ENCODE measurements around the gene CORO6.

Gene CORO6

DNA sequence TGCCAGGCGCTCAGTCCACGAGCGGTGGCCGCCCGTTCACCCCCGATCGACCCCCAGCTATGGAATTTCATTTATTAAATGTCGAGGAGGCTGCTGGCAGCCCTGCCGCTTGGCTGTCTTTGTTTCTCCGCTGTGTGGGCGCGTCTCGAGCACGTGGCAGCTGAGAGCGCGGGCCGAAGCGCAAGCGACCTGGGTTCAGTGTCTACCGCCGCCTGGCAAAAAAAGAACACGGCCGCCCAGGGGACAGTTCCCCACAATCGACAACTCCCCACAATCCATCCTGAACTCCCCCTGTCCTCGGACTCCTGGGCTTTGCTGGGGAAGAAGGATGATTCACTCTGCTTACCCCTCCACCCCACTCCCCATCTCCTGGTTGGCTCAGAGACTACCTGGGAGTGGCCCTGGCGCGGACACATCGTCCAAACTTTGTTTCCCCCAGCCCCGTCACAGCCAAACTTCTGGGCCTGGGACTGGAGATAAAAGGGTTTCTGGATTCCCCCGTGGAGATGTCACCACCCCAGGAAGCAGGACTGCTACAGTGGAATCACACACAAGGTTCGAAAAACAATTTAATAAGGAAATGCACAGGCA lies 31.5 kb downstream of the CORO6 start:
- no peak for DNase-seq (ENCODE audit: low read depth in 2 of 2)

DNA sequence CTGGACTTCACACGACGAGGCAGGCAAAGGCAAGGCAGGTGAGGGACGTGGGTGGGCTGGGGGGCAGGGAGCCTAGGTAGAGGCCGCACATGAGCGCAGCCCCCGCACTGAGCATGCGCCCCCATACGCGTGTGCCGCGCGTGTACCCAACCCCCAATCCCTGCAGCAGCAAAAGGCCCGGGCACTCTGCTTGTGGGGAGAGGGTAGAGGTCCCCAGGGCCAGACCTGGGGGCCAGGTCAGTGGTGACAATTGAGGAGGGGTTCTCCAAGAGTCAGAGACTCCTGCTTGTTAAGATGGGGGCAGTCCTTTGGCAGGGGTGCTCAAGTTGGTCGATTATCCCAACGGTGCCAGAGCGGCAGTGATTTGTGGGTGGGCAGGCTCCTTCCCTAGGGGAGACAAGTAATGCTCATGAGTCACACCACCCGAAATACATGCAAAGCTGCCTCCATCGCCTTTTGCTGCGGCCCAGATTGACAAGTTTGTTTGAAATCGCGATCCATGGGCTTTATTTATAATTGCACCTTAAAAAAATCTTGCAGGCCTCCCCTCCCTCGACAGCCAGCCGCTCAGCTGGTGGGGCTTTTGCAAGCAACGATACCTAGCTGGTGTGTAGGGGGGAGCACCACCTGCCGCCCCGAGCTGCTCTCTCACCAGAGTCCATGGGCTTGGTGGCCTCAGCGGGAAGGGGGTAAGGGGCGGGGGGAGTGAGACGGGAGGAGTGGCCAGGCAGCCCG lies 32.1 kb downstream of the CORO6 start:
- no peak for DNase-seq (ENCODE audit: low read depth in 2 of 2)

DNA sequence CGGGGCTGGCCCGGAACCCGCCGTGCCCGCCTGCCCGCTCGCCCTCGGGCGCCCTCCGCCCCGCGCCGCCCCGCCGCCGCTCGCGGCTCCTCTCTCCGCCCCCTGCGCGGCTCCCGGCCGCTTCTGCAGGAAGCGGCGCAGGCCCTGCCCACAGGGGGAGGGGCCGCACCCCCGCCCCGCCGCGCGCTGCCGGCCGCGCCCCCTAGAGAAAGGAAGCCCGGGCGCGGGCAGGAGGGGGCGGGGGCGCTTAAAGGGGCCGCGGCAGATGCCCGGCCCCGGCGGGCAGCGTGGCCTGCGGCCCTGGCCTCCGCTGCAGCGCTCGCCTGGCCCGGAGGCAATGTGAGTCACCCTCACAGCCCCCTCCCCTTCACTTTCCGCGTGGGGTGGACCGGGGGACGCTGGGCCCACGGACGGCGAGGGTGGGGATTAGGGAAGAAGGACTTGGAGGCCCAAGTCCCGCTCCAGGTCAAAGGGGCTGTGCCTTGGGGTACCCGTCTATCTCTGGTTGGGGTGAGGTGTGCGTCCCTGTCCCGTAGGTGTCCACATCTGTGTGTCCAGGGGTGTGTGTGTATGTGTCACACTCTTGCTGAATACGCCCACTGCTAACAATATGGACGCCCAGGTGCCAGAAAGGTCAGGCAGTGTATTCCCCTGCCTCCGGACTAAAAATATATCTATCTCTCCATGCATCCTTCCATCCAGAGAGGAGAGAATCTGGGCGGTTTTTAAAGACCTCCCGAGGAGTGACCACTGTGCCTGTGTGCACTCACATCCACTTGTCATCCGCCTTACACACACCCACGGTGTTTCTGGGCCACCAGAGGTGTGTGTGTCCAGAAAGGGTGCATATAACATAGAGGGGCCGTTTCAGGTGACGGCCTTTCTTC lies 32.9 kb downstream of the CORO6 start, which contains the start of gene GIT1:
GIT1 (minus strand) TSS at position 125 of the 887 bp plus-strand sequence. CDS start 270 bp downstream, outside the sequence.
- peak; percentile 69 to 75 for DNase-seq (ENCODE audit: low read depth in 2 of 2)

DNA sequence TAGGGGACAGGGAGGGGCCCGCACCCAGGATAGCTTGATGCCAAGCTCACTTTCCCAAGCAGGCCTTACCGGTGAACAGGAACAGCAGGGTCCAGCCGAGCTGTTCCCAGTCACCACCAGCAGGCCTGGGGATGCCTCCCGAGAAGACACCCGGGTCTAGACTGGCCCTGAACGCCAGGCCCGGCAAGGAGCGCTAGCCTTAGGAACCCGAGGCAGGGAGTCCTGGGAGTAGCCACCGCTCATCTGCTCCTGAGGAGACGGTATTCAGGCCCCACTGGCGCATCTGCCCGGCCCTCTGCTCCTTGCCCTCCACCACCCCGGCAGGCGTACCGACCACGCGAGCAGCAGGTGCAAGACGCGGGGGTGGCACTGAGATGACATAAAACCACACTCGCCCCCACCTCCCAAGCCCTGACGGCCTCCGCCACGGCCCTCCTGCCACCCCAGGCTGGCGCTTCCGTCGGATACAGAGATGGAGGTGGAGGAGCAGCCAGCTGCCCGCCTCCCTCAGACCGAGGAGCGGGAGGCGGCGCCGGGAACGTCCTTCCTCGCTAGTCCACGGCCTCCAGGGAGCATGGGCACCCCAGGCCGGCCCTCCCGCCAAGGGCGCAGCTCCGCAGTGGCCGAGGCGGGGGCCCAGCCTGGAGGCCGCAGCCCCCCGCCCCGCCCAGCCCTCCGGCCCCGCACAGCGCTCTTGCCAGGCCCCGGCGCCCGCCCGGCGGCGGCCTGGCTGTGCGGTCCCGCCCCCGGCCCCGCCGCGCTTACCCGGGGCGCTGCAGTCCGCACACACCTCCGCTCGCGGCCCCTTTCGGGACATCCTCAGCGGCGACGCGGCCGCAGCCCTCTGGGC lies 33.9 kb downstream of the CORO6 start:
- peak; percentile 61 to 65 for DNase-seq (ENCODE audit: low read depth in 2 of 2)

DNA sequence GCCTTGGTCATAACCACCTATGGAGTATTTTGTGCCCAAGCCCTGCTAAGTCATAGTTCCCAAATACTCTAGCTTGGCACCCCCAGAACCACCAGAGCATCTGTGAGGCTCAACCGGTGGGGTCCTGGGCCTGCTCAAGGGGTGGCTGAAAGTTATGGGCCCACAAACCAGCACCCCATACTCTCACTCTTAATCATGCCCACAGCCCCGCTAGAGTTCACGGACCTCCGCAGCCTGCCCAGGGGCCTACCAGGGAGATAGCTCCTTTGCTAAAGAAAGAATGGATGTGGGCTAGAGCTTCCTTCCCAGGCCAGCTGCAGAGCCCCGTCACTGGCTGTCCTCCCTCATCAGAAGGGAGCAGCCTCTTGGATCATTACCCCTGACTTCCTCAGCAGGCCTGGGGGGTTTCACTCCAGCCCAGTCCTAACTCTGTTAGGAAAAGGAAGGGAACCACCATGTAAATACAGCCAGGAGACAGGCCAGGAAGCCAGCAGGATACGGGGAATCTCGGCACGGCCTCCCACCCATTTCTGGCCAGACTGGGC lies 34.6 kb downstream of the CORO6 start:
- DNase-seq (ENCODE audit: low read depth in 2 of 2), result no peak

DNA sequence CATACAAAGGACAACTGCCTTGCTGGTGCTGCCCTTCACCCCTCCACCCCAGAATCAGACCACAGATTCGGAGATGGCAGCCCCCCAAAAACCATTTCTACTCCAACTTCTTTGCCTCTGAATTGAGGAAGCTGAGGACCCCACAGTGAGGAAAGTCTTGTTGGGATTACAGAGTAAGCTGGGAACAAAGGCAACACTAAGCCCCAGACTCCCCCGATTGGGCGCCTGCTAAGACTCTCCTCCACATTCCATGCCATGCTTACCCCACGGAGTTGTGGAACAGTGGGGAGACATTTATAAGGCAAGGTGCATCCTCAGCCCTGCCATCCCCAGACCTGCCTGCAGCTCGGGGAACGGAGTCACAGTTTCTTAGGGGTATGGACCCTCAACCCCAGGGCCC lies 35.1 kb downstream of the CORO6 start:
- DNase-seq (ENCODE audit: low read depth in 2 of 2), result no peak

DNA sequence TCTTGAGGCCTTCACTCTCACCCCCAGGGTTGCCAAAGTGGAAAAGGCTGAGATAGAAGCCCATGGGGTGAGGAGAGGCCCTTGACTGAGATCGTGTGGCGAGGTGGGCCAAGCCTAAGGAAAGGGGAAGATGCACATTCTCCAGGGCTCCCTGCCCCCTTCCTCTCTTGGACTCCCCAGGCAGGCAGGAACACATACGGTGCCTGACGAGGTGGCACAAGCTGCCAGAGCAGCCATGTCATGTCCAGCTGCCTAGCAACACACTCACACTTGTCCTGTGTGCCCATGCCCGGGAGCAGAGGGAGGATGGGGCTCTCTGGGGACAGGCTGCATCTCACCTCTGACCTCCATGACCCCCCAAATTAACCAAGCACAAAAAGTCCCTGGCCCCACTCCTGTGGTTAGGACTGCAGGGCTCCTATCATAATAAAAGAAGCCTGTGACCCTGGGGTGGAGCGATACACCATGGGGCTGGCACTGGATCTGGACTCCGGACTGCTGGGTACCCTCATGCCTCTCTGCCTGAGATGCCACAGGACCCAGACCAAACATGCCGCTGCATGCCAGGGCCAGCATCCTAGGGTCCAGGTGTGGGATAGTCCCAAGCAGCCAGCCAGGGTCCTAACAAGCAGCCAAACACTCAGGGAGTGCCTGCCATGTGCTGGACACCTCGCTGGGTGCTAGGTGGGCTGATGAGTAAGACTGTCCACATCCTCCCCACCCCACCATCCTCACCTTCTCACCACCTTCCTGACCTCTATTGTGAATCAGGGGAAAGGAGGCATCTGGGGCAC lies 35.8 kb downstream of the CORO6 start:
- DNase-seq (ENCODE audit: low read depth in 2 of 2), result no peak

DNA sequence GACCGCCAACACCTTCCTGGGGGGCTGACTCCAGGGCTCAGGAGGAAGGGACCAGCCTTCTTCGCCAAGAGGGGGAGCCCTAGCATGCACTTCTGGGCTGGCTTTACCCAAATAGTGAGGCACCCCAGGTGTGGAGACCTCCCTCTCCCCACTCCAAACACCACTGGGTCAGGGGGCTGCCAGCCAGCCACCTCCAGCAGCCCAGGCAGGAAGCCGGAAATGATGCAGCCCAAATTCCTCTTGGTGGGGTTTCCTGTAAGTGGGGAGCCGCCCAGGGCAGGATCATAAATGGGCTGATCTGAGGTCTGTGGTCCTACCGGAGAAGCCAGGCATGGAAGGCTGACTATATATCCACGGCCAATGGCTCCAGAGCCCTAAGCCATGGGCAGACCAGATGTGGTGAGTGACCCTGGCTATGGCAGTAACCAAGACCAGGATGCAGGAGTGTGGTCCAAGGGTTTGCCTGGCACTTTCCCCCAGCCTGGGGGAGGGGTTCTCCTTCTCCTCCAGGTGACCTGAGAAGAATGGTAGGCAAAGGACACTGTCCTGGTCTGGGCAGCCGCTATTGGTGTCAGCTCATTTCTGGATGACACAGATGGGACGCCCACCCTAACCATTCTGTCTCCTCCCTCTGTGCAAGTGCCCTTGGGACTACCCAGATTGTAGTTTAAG lies 37.5 kb downstream of the CORO6 start:
- DNase-seq (ENCODE audit: low read depth in 2 of 2), result no peak

DNA sequence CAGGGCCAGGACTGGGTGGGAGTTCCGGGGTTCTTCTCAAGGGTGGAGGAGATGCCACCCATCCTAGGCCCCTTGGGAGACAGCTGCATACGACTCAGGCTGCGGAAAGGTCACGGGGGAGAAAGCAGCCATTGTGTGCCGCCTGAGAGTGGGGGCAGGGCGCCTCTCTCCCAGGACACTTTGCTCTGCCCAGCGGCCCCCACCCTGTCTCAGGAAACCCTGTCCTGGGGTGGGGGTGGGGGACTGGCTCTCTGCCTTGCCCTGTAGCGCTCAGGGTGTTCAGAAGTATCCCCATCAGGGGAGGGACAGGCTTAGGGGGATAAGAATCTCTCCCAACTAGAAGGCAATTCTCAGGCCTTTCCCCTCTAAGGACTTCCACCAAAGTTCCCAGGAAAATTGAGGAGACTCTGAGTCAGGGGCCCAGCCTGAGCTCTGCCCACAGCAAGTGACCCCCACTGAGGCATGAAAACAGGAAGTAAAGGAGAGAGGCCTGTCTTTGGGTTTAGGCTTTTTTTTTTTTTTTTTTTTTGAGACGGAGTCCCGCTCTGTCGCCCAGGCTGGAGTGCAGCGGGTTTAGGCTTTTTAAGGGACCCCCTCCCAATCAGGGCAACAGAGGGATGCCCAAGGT lies 38.1 kb downstream of the CORO6 start:
- no peak for DNase-seq (ENCODE audit: low read depth in 2 of 2)

DNA sequence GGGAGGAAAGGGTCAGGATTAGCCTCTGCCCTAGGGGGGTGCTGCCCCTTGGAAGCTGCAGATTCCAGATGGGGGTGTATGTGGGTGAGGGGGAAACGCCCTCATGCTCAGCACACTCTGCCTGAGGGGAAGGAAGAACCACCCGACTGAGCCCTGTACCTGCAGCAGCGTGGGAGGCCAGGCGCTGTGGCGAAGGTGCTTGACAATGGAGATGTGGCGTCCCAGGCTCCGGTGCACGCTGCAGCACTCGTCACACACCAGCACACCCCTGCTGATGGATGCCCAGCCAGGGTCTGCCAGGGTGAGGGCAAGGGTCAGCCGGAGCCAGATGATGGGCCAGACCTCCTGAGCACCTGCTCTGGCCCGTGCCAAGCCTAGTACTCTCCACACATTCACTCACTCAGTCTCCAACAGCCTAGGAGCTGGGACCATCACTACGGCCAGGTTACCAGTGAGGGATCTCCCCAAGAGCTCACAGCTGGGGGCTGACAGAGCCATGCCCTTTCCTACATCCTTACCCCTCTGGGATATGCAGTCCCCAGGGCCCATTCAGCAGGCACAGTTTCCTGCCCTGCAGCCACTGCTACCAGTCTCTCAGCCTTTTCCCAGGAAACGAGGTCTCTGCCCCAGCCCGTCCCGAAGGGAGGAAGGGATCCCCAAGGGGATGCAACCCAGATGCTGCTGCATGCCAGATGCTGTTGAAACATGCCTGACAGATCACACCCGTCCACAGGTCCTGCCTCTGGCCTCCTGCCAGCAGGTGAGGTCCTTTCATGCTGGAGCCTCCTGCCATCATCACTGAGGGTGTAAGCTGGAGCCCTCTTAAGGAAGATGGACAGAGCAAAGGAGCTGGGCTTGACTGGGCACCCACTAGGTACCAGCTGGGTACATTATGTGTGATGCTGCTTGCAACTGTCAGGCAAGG lies 39.1 kb downstream of the CORO6 start:
- DNase-seq (ENCODE audit: low read depth in 2 of 2), result no peak

DNA sequence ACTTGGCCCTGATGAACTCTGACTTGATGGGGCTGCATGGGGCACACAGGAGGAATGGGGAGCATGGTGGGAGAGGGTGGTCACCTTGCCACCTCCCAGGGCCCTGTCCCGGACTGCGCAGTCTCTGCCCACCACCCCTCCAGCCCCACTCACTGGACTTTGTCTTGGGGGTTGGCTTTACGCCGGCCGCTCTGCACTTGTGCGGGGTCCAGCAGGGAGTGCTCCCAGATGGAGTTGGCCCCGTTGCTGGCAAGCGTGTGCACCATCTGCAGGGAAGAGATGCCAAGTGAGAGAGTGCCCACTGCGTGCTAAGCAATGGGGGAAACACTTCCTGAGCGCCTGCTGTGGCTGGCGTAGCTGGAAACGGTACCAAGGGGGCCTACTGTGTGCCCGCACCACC lies 39.9 kb downstream of the CORO6 start:
- DNase-seq (ENCODE audit: low read depth in 2 of 2), result no peak

DNA sequence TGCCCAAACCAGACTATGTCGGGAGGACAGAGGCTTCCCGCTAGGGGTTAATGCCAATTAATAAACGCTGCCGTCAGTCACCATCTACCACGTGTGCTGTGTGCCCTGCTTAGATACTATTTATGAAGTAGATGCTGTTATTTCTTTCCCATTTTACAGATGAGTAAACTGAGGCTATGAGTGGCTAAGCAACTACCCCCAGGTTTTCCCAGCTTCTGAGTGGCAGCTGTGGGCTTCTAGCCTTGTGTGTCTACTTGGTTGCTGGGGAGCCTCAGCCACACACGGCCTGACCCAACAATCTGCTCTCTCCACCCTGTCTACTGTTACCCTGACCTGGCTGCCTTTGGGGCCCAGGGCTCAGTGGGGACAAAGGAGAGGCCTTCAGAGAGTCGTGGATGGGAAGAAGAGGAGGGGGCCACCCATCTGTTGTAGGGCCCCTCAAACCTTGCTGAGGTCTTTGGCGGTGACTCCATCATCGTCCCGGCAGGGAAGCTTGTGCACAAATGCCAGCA lies 40.4 kb downstream of the CORO6 start:
- no peak for DNase-seq (ENCODE audit: low read depth in 2 of 2)

DNA sequence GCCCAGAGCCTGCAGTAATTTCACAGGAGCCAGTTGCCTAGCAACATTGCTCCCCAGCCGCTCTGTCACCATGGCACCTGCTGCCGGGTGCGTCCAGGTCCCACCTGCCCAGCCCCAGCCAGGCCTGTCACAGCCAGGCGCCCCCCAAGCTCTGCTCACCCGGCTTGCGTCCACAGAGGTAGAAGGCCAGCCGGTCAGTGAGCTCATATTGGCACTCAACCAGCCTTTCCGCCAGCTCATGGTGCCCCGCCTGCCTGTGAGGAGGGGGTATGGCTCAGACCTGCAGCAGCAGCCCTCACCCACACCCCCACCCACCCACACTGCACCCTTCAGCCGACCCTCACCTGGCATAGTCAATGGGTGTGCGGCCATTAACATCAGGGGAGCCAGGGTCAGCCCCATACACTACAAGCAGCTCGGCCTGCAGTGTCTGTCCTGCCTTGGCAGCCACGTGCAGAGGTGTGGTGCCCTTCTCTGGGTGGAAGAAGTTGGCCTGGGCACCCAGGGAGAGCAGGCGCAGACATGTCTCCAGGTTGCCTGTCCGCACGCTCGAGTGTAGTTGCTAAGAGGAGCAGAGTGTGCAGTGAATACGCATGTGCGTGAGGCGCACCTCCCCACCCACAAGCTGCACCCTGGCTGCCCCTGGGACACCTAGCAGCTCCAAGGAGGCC lies 41.0 kb downstream of the CORO6 start:
- no peak for DNase-seq (ENCODE audit: low read depth in 2 of 2)

DNA sequence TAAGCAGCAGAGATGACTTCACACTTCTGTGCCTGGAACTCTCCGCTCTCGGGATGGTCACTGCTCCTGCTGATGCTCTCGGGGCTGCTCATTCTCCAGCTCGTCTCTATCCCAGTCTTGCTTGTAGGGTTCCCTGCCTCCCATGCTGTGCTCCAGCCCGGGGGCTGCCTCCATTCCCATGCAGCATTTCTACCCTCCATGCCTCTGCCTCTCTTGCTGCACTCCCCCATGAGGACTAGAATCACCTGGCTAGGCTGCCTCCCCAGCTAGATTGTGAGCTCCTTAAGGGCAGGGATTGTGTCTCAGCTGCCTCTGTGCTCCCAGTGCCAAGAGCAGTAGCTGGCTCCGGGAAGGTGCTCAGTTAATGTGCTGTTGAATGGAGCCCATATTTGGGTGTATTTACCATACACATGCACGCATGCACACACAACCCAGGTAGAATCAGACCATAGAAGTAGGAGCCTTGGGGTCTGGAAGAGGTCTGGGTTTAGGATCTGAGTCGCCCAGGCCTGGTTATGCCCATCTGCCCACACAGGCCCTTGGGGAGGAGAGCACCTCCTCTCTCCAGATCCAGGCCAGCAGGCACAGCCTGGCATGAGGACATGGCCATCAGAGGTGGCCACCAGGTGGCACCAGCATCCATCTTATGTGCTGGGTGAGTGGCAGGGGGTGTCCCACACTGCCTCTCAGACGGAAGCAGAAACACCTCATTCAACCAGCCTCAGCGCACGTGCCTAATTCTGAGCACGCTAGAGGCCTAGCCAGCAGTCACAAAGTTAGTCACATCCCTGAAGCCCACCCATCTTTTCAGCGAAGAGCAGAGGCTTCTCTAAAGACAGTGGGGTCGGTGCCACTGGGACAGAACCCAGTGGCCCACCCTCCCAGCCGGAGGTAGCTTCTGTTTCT lies 42.6 kb downstream of the CORO6 start:
- DNase-seq (ENCODE audit: low read depth in 2 of 2), result peak; percentile 80 to 81

DNA sequence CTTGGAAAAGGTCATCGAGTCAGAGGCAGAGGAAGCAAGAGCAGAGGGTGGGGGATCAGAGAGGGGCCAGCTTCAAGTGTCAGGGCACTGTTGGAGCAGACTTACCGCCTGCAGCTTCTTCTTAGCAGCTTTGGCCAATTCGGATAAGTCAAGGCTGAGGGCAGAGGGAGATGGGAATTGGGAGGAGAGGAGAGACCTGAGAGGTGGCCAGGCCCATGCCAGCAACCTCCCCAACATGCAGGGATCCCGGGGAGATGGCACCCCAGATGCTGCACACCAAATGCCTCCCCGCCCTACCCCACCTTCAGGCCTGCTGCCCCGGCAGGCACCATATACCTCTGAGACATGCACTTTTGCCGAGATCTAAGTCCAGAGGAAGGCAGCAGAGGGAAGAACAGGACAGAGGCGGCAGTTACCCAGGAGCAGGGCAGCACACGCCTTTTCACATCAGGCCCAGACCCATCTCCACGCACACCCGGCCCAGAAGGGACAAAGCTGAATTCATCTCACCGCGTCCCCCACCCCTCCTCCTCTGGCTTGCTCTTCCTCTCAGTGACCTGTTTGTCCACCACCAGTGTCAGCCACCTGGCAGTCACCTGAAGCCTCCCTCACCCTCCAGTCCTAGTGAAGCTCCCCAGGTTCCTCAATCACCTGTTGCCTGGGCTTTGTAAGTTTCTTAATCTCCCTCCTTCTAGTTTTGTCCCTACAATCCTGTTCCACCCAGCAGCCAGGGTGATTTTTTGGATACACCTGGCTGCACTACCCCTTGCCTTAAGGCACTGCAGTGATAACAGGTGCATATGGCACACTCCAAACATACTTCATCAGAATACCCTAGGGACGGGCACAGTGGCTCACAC lies 43.9 kb downstream of the CORO6 start:
- DNase-seq (ENCODE audit: low read depth in 2 of 2), result no peak

All from activated CD8-positive, alpha-beta memory T cell treated with anti-CD3 and anti-CD28 coated beads for 4 hours (primary cell).